Pulmonary artery endothelial cell (primary cell): ENCODE data around the gene PLXND1. TPM values are rescaled to one million over a fixed set of nuclear protein-coding genes. Genes with fewer than 3 reads are reported as not detected.

Source experiments
- DNase-seq: peaks from one replicate; pipeline ENCODE4 v3.0.0-alpha.2; 2011; ENCODE audit warnings: low read depth, low spot score
- total RNA-seq: library from RNA; depleted of rRNA; stranded (reverse); fragments of >200 nt; gene quantifications from 2 replicates; pipeline ENCODE4 v1.2.3, GENCODE V29; 2014

PLXND1 gene
- total RNA-seq, 1 donor from 2014 or later = 339 TPM

DNA sequence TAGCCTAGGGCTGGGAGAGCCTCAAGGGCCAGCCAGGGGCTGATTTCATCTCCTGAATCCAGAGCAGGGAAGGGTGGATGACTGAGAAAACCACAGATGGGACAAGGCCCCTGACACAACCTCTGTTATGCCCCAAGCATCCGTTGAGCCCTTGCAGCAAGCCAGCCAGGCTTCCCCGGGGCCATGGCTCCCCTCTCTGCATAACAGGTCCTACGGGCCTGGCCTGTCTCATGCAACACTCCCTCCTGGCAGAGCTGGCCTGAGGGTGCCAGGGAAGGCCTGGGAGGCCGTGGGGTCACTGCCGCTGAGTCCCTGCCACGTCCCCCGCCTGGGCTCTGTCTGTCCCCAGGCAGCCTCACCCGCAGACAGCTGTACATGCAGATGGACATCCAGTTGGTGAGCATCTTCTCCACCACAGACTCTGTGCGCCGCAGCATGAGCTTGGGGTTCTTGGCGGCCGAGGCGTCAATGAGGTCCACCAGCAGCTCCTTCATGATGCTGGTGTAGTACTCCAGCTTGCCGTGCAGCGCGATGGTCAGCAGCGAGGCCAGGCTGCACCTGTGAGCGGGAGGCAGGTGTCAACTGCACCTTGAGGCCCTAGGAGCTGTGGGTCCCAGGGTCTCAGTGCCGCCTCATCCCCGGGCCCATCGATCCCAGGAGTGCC lies 41.4 kb downstream of the PLXND1 start:
- no peak for DNase-seq

GRCh38 chr3:129563850-129564535 lies 42.5 kb downstream of the PLXND1 start:
- DNase-seq = no peak

- DNase-seq = no peak
Measured at GRCh38 chr3:129563332-129563731, 43.1 kb downstream of the PLXND1 start.

- DNase-seq = no peak
Measured at GRCh38 chr3:129562803-129563202, 43.7 kb downstream of the PLXND1 start.

GRCh38 chr3:129561619-129562248 lies 44.7 kb downstream of the PLXND1 start:
- DNase-seq = no peak

DNA sequence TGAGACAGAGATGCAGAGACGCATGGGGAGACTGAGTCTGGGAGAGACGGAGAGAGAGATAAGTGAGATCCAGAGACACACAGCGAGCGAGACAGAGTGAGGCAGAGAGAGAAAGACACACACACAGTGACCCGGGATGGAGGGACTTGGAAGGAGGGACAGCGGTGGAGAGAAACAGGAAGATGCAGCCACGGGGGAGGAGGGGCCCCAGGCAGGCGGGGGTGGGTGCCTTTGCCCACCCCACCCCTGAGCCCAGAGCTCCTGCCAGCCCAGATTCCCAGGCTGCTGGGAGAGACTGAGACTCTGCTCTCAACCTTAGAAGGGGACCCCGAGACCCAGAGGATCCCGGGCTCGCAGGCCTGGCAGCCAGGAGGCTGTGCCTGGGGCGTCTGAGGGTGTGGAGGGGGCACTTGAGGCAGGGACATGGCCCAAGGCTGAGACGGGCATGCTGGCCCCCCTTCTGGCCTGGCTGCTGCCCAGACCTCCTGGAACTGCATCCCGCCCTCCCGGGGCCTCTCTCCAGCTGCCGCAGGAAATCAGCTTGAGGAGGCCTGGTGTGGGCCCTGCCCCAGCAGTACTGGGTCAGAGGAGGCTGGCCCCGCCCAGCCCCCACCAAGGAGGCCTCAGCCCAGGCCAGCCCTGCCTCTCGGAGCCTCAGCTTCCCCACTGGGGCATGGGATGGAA lies 45.4 kb downstream of the PLXND1 start:
- DNase-seq = peak; percentile 51

DNA sequence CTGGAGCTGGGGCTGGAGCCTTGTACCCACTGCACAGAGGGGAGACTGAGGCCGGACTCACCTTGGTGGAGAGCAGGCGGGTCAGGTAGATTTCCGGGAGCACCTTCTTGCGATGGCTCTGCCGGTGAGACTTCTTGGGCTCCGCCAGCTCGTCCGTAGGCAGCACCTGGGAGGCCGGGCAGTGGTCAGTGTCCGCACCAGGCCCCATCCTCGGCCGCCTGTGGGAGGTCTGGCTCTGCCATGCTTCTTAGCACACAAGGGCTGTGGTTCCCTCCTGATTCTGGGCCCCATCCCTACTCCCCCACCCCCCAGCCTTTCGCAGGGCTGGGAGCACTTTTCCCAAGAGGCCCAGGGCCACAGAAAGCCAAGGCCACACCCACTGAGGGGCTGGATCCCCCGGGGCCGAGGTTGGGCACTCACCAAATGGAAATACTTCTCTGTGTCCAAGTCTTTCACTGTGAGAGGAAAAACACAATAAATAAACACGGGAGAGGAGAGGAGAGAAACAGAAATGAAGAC lies 46.1 kb downstream of the PLXND1 start:
- DNase-seq = no peak

DNA sequence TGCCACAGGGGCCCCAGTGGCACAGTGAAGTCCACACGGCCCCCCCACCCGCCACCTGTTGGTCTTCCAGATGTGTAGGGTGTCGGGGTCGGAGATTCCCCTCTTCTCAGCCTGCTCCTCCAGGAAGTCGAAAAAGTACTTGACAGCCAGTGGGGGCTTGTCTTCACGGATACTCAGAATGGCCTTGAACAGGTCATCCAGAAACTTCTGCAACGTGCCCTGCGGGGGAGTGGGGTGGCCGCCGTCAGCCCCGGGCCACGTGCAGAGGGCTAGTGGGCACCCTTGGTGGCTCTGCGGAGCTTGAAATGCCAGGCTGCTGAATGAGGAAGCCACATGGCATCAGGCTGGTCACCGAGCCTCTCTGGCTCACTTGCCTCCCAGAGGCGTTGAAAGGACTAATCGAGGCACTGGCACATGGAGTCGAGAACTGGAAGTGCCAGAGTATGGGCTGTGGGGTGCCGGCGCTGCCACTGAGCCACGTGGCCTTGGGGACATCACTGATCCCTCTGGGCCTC lies 46.9 kb downstream of the PLXND1 start:
- DNase-seq = no peak

GRCh38 chr3:129558772-129559564 lies 47.5 kb downstream of the PLXND1 start:
- DNase-seq = no peak

- DNase-seq = no peak
Measured at GRCh38 chr3:129558081-129558771, 48.2 kb downstream of the PLXND1 start.

DNA sequence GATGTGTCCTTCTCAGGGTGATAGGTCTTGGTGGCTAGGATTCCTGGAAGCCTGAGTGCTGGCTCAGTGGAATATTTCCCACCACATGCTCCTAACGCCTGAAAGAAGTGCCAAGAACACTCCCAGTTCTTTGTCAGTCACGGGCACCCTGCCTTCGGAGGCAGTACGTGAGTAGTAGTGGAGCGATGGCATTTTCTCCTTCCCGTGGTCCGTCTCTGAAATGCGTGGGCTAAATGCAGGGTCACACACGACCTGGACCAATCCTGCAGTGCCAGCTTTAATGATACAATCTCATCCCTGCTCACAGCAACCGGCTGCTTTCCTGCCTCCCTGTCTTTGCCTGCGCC lies 49.0 kb downstream of the PLXND1 start:
- no peak for DNase-seq

DNA sequence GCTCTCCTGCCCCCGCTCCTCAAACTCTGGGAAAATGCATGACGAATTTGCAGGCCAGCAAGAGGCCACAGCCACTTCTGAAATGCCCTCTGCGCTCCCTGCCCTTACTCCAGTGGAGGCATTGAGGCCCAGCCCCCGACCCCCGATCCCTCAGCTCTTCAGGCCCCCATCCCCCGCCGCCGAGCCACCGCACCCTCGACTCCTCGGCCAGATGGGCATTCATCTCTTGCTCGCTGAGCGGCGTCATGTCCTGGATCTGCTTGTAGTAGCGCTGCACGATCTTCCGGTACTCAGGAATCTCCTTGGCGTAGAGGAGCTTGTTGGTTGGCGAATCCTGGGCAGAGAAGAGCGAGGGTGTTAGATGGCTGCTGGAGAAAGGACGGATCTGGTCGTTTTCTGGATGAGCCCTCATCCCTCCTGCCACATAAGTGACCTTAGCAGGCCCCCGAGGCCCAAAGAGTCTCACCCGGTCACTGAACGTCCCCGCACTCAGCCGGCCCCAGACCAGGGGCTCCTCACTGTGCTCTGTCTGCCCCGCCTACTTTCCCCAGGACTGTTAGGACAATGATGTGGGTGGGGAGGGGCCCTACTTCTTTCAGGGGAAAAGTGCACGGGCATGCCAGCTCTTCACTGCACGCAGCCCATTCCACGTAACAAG lies 49.5 kb downstream of the PLXND1 start:
- DNase-seq = no peak

DNA sequence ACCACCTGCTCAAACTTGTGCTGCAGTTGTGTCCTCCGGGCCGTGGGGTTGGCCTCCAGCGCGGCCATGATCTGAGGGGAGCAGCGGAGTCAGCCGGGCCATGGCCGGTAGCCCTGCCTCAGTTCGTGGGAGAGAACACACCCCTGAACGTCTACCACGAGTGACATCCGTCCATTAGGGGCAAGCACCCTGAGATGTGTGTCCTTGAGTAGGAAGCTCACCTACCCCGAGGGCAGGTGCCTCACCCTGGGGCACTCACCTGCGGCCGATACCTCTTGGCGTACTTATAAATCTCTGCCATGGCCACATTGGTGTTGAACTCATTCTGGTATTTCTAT lies 50.1 kb downstream of the PLXND1 start:
- DNase-seq = no peak

DNA sequence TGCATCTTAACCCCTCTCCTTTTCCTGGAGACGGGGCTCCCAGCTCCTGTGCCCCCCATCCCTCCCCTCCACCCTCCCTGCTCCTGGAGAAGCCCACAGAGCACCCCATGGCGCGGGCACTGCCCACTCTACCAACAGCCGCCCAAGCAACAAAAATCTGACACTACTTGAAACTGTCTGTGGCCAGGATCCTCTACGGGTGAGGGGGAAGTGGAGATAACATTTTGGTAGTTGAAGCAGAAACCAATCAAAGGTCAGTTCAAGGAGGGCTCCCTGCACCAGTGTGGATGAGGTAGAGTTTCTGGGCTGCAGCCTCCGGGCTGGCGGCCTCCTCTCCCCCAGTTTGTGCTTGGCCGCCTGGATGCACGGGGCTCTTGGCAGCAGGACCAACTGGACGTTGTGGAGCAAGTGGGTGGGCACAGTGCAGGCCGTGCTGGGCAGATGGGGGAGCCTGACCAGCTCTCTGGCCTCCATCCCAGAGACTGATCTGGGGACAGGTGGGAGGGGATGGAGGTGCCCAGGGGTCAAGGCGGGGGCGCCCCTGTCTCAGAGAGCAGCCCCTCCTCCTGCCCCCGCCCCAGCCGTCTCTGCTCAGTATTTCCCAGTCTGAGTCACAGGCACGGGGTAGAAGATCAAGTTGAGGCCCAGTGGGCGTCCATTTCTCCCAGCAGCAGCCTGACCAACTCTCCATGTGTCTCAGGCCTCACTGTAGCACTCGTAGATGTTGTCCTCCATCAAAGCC lies 50.7 kb downstream of the PLXND1 start:
- no peak for DNase-seq

- DNase-seq = no peak
Measured at GRCh38 chr3:129555153-129555550, 51.3 kb downstream of the PLXND1 start.

DNA sequence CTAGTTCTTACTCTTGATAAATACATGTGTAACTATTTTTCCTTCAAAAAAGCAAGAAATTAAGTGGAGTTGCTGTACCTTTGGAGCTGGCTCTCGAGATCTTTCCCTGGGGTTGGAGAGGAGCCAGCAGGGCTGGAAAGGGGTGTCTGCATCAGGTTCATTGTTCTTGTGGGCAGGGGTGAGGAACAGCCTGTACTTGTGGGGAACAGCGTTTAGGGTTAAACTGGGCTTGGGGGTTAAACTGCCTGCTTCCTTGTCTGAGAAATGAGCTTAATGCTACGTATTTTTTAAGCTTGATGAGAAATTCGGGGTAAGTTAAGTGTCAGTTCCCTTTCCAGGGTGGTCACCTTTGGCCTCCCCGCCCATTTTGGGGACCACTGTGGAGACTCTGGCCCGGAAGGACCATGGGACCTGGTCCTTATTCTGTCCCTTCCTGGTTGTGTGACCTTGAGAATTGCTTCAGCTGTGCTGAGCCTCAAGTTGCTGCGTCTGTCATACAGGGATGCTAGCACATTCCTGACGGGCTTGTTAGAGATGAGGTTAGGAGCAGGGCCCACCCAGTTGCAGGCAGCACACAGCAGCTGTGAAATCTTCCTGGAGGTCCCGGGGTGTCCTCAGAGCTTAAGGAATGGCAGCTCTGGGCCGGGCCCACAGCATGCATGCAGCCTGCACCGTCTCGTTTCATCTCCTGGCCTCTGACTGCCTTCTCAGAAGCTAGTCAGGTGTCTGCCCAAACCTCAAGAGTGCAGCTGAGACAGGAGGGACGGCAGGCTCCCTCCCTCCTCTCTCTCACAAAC lies 51.9 kb downstream of the PLXND1 start:
- no peak for DNase-seq

- DNase-seq = no peak
Measured at GRCh38 chr3:129553719-129554118, 52.8 kb downstream of the PLXND1 start.

GRCh38 chr3:129553171-129553570 lies 53.3 kb downstream of the PLXND1 start:
- no peak for DNase-seq
